Uterus (tissue), 2 donors: Measurements from ENCODE around the gene MPPED1.

Source experiments
- POLR2A ChIP-seq, 2 donors: fragments of 450-650 bp; IDR thresholded peaks; one replicate each; pipeline ENCODE4 v1.6.1; 2016; ENCODE audit warnings: antibody characterized with exemption in 2 of 2, mild to moderate bottlenecking in 1 of 2, moderate library complexity in 1 of 2
- TF ChIP-seq, protein P1 (sequence below), 4 experiments: fragments of 200-600 bp in 2 of 4; fragments of 450-650 bp in 2 of 4; sonication (generic) in 2 of 4; IDR thresholded peaks; one replicate each; pipeline ENCODE4 v1.5.1; 2016 to 2019; ENCODE audit warnings: antibody characterized with exemption in 4 of 4, mild to moderate bottlenecking in 2 of 4, moderate library complexity in 1 of 4

DNA sequence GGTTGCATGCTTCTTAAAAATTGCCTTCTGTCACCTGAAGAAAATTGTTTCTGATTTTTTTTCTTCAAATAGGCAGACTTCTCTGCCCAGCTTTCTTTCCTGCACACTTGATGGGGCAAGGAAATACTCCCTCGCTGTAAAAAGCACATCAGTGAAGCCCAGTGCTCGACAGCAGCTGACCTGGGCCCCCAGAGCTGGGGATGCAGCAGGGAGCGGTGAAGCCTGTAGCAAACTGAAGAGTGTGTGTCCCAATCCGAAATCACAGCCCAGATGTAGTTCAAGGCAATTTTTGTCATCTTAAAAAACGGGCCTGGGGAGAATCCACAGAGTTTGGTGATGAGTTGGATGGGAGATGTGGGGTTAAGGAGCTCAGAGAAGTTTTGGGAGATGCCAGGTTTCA, 27.0 kb upstream of the MPPED1 start:
- TF ChIP-seq, protein P1, sequence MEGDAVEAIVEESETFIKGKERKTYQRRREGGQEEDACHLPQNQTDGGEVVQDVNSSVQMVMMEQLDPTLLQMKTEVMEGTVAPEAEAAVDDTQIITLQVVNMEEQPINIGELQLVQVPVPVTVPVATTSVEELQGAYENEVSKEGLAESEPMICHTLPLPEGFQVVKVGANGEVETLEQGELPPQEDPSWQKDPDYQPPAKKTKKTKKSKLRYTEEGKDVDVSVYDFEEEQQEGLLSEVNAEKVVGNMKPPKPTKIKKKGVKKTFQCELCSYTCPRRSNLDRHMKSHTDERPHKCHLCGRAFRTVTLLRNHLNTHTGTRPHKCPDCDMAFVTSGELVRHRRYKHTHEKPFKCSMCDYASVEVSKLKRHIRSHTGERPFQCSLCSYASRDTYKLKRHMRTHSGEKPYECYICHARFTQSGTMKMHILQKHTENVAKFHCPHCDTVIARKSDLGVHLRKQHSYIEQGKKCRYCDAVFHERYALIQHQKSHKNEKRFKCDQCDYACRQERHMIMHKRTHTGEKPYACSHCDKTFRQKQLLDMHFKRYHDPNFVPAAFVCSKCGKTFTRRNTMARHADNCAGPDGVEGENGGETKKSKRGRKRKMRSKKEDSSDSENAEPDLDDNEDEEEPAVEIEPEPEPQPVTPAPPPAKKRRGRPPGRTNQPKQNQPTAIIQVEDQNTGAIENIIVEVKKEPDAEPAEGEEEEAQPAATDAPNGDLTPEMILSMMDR (IDR thresholded peaks at IDR 0.05), result no peak
- no peak for TF ChIP-seq POLR2A (IDR thresholded peaks at IDR 0.05)
